ENCODE data around the gene UCN3. TPM values are rescaled to one million over a fixed set of nuclear protein-coding genes. Genes with fewer than 3 reads are reported as not detected.
"Not testable (repeated sequence)": the region's sequence is repeated elsewhere in the genome, so short reads cannot be mapped to it uniquely, and the experiment has no call there.

The UCN3 gene
- total RNA-seq, 4 donors from 2014 or later, result not detected

DNA sequence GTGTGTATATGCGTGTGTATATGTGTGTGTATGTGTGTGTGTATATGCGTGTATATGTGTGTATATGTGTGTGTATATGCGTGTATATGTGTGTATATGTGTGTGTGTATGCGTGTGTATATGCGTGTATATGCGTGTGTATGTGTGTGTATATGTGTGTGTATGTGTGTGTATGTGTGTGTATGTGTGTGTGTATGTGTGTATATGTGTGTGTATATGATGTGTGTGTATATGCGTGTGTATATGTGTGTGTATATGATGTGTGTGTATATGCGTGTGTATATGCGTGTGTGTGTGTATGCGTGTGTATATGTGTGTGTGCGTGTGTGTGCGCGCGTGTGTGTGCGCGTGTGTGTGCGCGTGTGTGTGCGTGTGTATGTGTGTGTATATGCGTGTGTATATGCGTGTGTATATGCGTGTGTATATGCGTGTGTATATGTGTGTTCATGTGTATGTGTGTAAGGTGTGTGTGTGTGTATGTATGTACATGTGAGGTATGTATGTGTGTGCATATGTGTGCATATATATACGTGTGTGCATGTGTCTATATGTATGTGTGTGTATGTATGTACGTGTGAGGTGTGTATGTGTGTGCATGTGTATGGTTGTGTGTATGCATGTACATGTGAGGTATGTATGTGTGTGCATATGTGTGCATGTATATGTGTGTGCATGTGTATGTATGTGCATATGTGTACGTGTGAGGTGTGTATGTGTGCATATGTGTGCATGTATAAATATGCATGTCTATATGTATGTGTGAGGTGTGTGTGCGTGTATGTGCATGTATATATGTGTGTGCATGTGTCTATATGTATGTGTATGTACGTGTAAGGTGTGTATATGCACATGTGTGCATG is 6.0 kb downstream of the UCN3 start:
- intact Hi-C loops (cut with DNase I), result no loop called here
- Histone ChIP-seq H3K27ac (no peak overlapping the region), H3K4me3 (no peak overlapping the region), H3K4me1 (no peaks in the 10 kb centered on the region), H3K36me3 (no peaks in the 10 kb centered on the region), H3K27me3 (peaks cover 0 to 15% (median 0%) of the 10 kb centered on the region in 4 donors), H3K9me3 (no peaks in the 10 kb centered on the region)
- no peak for DNase-seq
- WGBS, 2 donors, result 64 to 88% methylated on average over 21 to 28 of the region's 28 CpGs
- TF ChIP-seq POLR2A (IDR thresholded peaks at IDR 0.05), result no peak
- TF ChIP-seq, protein P1, sequence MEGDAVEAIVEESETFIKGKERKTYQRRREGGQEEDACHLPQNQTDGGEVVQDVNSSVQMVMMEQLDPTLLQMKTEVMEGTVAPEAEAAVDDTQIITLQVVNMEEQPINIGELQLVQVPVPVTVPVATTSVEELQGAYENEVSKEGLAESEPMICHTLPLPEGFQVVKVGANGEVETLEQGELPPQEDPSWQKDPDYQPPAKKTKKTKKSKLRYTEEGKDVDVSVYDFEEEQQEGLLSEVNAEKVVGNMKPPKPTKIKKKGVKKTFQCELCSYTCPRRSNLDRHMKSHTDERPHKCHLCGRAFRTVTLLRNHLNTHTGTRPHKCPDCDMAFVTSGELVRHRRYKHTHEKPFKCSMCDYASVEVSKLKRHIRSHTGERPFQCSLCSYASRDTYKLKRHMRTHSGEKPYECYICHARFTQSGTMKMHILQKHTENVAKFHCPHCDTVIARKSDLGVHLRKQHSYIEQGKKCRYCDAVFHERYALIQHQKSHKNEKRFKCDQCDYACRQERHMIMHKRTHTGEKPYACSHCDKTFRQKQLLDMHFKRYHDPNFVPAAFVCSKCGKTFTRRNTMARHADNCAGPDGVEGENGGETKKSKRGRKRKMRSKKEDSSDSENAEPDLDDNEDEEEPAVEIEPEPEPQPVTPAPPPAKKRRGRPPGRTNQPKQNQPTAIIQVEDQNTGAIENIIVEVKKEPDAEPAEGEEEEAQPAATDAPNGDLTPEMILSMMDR (IDR thresholded peaks at IDR 0.05), result no peak

GRCh38 chr10:5373307-5373706 is 8.5 kb downstream of the UCN3 start:
- H3K36me3 ChIP-seq, result no peaks in the 10 kb centered on the region
- H3K9me3 ChIP-seq, result no peaks in the 10 kb centered on the region
- WGBS, 2 donors, result 68 to 77% methylated on average over 3 to 4 of the region's 4 CpGs
- no peak for TF ChIP-seq POLR2A (IDR thresholded peaks at IDR 0.05)
- intact Hi-C loops (cut with DNase I), result no loop called here
- H3K4me1 ChIP-seq, result no peaks in the 10 kb centered on the region
- DNase-seq, result no peak
- no peak overlapping the region for H3K27ac ChIP-seq
- peaks cover 0 to 6% (median 0%) of the 10 kb centered on the region in 4 donors for H3K27me3 ChIP-seq
- no peak overlapping the region for H3K4me3 ChIP-seq

DNA sequence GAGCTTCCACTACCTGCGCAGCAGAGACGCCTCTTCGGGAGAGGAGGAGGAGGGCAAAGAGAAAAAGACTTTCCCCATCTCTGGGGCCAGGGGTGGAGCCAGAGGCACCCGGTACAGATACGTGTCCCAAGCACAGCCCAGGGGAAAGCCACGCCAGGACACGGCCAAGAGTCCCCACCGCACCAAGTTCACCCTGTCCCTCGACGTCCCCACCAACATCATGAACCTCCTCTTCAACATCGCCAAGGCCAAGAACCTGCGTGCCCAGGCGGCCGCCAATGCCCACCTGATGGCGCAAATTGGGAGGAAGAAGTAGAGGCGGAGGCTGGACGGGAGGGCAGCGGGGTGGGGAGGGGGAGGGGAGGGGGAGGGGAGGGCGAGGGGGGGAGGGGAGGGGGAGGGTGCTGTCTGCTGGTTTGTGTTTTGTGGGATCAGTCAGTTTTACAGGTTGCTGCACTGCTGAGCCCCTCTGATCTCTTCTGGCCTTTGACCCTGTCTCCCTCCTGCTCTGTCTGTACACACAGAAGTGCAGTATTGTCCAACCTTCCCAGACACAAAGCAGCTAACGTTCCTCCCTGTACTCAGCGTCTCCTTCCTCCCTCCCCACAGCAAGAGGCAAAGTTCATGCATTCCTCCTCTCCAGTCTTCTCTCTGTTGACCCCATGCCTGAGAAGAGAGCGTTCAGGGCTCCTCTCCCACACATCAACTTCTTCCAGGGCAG is 9.3 kb downstream of the UCN3 start:
- TF ChIP-seq POLR2A (IDR thresholded peaks at IDR 0.05), result no peak
- TF ChIP-seq, protein P1 (IDR thresholded peaks at IDR 0.05), result no peak
- Histone ChIP-seq H3K27me3 (peaks cover 0 to 6% (median 0%) of the 10 kb centered on the region in 4 donors), H3K9me3 (no peaks in the 10 kb centered on the region), H3K27ac (no peak overlapping the region), H3K36me3 (no peaks in the 10 kb centered on the region), H3K4me1 (no peaks in the 10 kb centered on the region), H3K4me3 (no peak overlapping the region)
- 79 to 82% methylated on average over 8 to 10 of the region's 22 CpGs for WGBS, 2 donors
- intact Hi-C loops (cut with DNase I), result no loop called here
- DNase-seq, result no peak

GRCh38 chr10:5376450-5376849 is 11.7 kb downstream of the UCN3 start:
- no peak overlapping the region for H3K4me3 ChIP-seq
- TF ChIP-seq POLR2A (IDR thresholded peaks at IDR 0.05), result no peak
- TF ChIP-seq, protein P1 (IDR thresholded peaks at IDR 0.05), result no peak
- intact Hi-C loops (cut with DNase I), result no loop called here
- H3K36me3 ChIP-seq, result no peaks in the 10 kb centered on the region
- no peaks in the 10 kb centered on the region for H3K4me1 ChIP-seq
- 53 to 56% methylated on average over 4 of the region's 4 CpGs for WGBS, 2 donors
- peaks cover 0 to 6% (median 0%) of the 10 kb centered on the region in 4 donors for H3K27me3 ChIP-seq
- no peaks in the 10 kb centered on the region for H3K9me3 ChIP-seq
- no peak for DNase-seq
- H3K27ac ChIP-seq, result no peak overlapping the region

DNA sequence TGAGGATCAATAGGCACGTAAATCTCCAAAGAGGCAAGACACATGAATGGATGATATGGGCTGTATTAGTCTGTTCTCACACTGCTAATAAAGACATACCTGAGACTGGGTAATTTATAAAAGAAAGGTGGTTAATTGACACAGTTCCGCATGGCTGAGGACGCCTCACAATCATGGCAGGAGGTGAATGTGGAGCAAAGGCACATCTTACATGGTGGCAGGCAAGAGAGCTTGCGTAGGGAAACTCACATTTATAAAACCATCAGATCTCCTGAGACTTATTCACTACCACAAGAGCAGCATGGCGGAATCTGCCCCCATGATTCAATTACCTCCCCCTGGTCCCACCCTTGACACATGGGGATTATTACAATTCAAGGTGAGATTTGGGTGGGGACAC is 14.4 kb downstream of the UCN3 start:
- H3K27me3 ChIP-seq; H3K36me3 ChIP-seq; DNase-seq; H3K4me1 ChIP-seq; H3K4me3 ChIP-seq; H3K9me3 ChIP-seq; H3K27ac ChIP-seq; intact Hi-C loops (cut with DNase I): not testable (repeated sequence)
- WGBS, 2 donors, result 94 to 95% methylated on average over 4 to 5 of the region's 5 CpGs

DNA sequence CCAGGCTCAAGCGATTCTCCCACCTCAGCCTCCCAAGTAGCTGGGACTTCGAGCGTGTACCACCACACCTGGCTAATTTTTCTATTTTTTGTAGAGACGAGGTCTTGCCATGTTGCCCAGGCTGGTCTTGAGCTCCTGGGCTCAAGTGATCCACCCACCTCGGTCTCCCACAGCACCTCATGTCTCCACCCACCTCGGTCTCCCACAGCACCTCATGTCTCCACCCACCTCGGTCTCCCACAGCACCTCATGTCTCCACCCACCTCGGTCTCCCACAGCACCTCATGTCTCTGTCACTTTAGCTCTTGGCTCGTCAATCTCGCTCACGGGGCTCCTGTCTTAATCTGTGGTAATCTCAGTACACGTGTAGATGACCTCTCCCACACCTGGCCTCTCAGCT is 15.6 kb downstream of the UCN3 start:
- 83 to 90% methylated on average over 12 of the region's 12 CpGs for WGBS, 2 donors
- H3K36me3 ChIP-seq; DNase-seq; intact Hi-C loops (cut with DNase I); H3K9me3 ChIP-seq; H3K4me1 ChIP-seq; H3K4me3 ChIP-seq; H3K27ac ChIP-seq; H3K27me3 ChIP-seq: not testable (repeated sequence)

All from esophagus squamous epithelium (tissue), 5 donors.